ENCODE measurements around the gene NPAS3. TPM values are rescaled to one million over a fixed set of nuclear protein-coding genes. Genes with fewer than 3 reads are reported as not detected.

Gene NPAS3
- total RNA-seq, 3 donors from 2014 or later, result 0.96 to 4.0 (median 2.0) TPM

- Histone ChIP-seq H3K36me3 (no peaks in the 10 kb centered on the region), H3K27me3 (no peaks in the 10 kb centered on the region), H3K4me1 (no peaks in the 10 kb centered on the region), H3K9me3 (no peaks in the 10 kb centered on the region), H3K27ac (no peak overlapping the region), H3K4me3 (no peak overlapping the region)
- intact Hi-C loops (cut with DNase I; ENCODE audit: low total_unique reads), result no loop called here
- TF ChIP-seq POLR2AphosphoS5 (IDR thresholded peaks at IDR 0.05) (no peak), POLR2A (IDR thresholded peaks at IDR 0.05) (no peak), CTCF (IDR thresholded peaks at IDR 0.05) (no peak)
- DNase-seq (ENCODE audit: low spot score in 2 of 2), result no peak
Observed at GRCh38 chr14:33689680-33690079, 751.0 kb downstream of the NPAS3 start.

- Histone ChIP-seq H3K27me3 (no peaks in the 10 kb centered on the region), H3K36me3 (no peaks in the 10 kb centered on the region), H3K4me3 (no peak overlapping the region), H3K9me3 (no peaks in the 10 kb centered on the region), H3K27ac (no peak overlapping the region), H3K4me1 (no peaks in the 10 kb centered on the region)
- TF ChIP-seq POLR2AphosphoS5 (IDR thresholded peaks at IDR 0.05), result no peak
- TF ChIP-seq CTCF (IDR thresholded peaks at IDR 0.05), result no peak
- TF ChIP-seq POLR2A (IDR thresholded peaks at IDR 0.05), result no peak
- no peak for DNase-seq (ENCODE audit: low spot score in 2 of 2)
- intact Hi-C loops (cut with DNase I; ENCODE audit: low total_unique reads), result no loop called here
Observed at GRCh38 chr14:33691907-33692306, 753.2 kb downstream of the NPAS3 start.

- no peak overlapping the region for H3K27ac ChIP-seq
- no peaks in the 10 kb centered on the region for H3K27me3 ChIP-seq
- DNase-seq (ENCODE audit: low spot score in 2 of 2), result no peak
- H3K4me1 ChIP-seq, result no peaks in the 10 kb centered on the region
- H3K36me3 ChIP-seq, result no peaks in the 10 kb centered on the region
- no peaks in the 10 kb centered on the region for H3K9me3 ChIP-seq
- H3K4me3 ChIP-seq, result no peak overlapping the region
- intact Hi-C loops (cut with DNase I; ENCODE audit: low total_unique reads), result no loop called here
- TF ChIP-seq CTCF (IDR thresholded peaks at IDR 0.05) (no peak), POLR2A (IDR thresholded peaks at IDR 0.05) (no peak), POLR2AphosphoS5 (IDR thresholded peaks at IDR 0.05) (no peak)
Observed at GRCh38 chr14:33692762-33693161, 754.1 kb downstream of the NPAS3 start.

GRCh38 chr14:33693237-33693636, 754.6 kb downstream of the NPAS3 start:
- no peak for TF ChIP-seq POLR2AphosphoS5 (IDR thresholded peaks at IDR 0.05)
- TF ChIP-seq CTCF (IDR thresholded peaks at IDR 0.05), result no peak
- no peak for TF ChIP-seq POLR2A (IDR thresholded peaks at IDR 0.05)
- no peak for DNase-seq (ENCODE audit: low spot score in 2 of 2)
- Histone ChIP-seq H3K36me3 (no peaks in the 10 kb centered on the region), H3K4me3 (no peak overlapping the region), H3K4me1 (no peaks in the 10 kb centered on the region), H3K27ac (no peak overlapping the region), H3K9me3 (no peaks in the 10 kb centered on the region), H3K27me3 (no peaks in the 10 kb centered on the region)
- intact Hi-C loops (cut with DNase I; ENCODE audit: low total_unique reads), result no loop called here

- no peaks in the 10 kb centered on the region for H3K36me3 ChIP-seq
- DNase-seq (ENCODE audit: low spot score in 2 of 2), result no peak
- H3K27me3 ChIP-seq, result no peaks in the 10 kb centered on the region
- no peaks in the 10 kb centered on the region for H3K9me3 ChIP-seq
- no peaks in the 10 kb centered on the region for H3K4me1 ChIP-seq
- H3K4me3 ChIP-seq, result no peak overlapping the region
- H3K27ac ChIP-seq, result no peak overlapping the region
- intact Hi-C loops (cut with DNase I; ENCODE audit: low total_unique reads), result no loop called here
- TF ChIP-seq POLR2AphosphoS5 (IDR thresholded peaks at IDR 0.05) (no peak), POLR2A (IDR thresholded peaks at IDR 0.05) (no peak), CTCF (IDR thresholded peaks at IDR 0.05) (no peak)
Observed at GRCh38 chr14:33696165-33696564, 757.5 kb downstream of the NPAS3 start.

Data from breast epithelium (tissue), 4 donors.